HCT116 (cell line): Measurements from ENCODE around the gene SORCS2.

Experiments used
- CTCF ChIP-seq, 3 experiments: fragments of 200-600 bp in 1 of 3; sonication (generic) in 1 of 3; IDR thresholded peaks in 2 of 3; conservative IDR thresholded peaks in 1 of 3; 2 replicates each; pipeline ENCODE4 v1.5.1; 2012 to 2017; ENCODE audit warnings: low read depth in 2 of 3, low read length in 2 of 3, antibody characterized with exemption in 1 of 3, borderline replicate concordance in 1 of 3, control low read depth in 1 of 3, mild to moderate bottlenecking in 1 of 3, mixed read lengths in 1 of 3, mixed run types in 1 of 3, moderate library complexity in 1 of 3; ENCODE audit not compliant: insufficient read depth in 1 of 3
- EGR1 ChIP-seq: IDR thresholded peaks from 2 replicates; pipeline ENCODE4 v1.6.1; 2012; ENCODE audit warnings: low read depth
- EZH2 ChIP-seq: fragments of 200-600 bp; sonication (generic); IDR thresholded peaks from 2 replicates; pipeline ENCODE4 v1.6.1; 2017; ENCODE audit warnings: antibody characterized with exemption, mixed run types
- FOSL1 ChIP-seq: IDR thresholded peaks from 2 replicates; pipeline ENCODE4 v1.6.1; 2012; ENCODE audit warnings: low read depth
- JUND ChIP-seq: IDR thresholded peaks from 2 replicates; pipeline ENCODE4 v1.6.1; 2012
- POLR2A ChIP-seq: IDR thresholded peaks from 2 replicates; pipeline ENCODE4 v1.7.0; 2011; ENCODE audit warnings: borderline replicate concordance; ENCODE audit not compliant: insufficient read depth, insufficient read length; ENCODE audit errors: extremely low read depth
- POLR2AphosphoS5 ChIP-seq: IDR thresholded peaks from 2 replicates; pipeline ENCODE4 v1.6.1; 2011; ENCODE audit warnings: mild to moderate bottlenecking, low read depth, low read length, moderate library complexity
- SP1 ChIP-seq: IDR thresholded peaks from 2 replicates; pipeline ENCODE4 v1.6.1; 2012; ENCODE audit warnings: low read depth
- YY1 ChIP-seq: IDR thresholded peaks from 2 replicates; pipeline ENCODE4 v1.6.1; 2011; ENCODE audit warnings: low read length, low read depth, moderate library complexity, mild to moderate bottlenecking; ENCODE audit not compliant: insufficient replicate concordance; ENCODE audit errors: extremely low read depth
- ZNF274 ChIP-seq: fragments of 200-500 bp; sonication (Bioruptor generic); IDR thresholded peaks from 2 replicates; pipeline ENCODE4 v1.6.1; 2014; ENCODE audit warnings: mild to moderate bottlenecking, low read depth, low read length, inconsistent platforms

GRCh38 chr4:7656244-7656800, 464.0 kb downstream of the SORCS2 start:
- TF ChIP-seq CTCF (IDR thresholded peaks at IDR 0.05 in 2 of 3, conservative IDR thresholded peaks at IDR 0.05 in 1 of 3; ENCODE audit: borderline replicate concordance in 1 of 3, insufficient read depth in 1 of 3, low read depth in 2 of 3, low read length in 2 of 3) (no peak), FOSL1 (no peak), JUND (no peak), SP1 (no peak), POLR2A (no peak), EZH2 (no peak), EGR1 (no peak), ZNF274 (no peak), YY1 (no peak), POLR2AphosphoS5 (no peak)
